Measurements from ENCODE around the gene HOXD8. TPM values are rescaled to one million over a fixed set of nuclear protein-coding genes. Genes with fewer than 3 reads are reported as not detected.
A peak's percentile ranks its signal among the peaks of the same experiment; 100 is the strongest.

Gene HOXD8
- total and polyA plus RNA-seq, 9 of the 15 experiments (the other 6 are each of a cell fraction or from before 2014, with no cell fraction given) = 0.04 to 0.15 TPM; not detected in 7

DNA sequence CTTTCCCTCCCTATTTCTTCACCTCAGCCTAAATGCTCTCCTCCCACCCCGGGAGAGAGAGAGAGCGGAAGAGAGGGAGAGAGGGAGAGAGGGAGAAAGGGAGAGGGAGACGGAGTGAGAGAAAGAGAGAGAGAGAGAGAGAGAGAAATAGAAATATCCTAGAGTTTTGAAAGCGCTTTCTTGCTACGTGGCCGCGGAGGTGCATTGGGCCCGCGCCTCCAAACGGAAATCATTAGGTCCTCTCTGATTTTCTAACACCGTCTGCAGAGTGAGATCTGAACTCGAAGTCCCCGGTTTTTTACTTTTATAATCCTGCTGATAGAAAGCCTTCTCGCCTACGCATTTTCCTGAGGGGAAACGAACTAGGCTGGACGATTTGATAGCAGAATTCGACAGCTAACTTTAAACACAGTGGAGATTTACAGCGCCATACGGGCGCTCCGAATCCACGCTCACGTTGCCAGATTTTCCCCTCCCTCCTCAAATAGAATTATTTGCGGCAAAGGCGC lies 44.8 kb upstream of the HOXD8 start (continued):
- TF ChIP-seq PHF20 (IDR thresholded peaks at IDR 0.05; ENCODE audit: partially characterized antibody) (no peak), ID3 (CRISPR knock-in tag; IDR thresholded peaks at IDR 0.05) (no peak), ID3 (tag; IDR thresholded peaks at IDR 0.05) (no peak), ATF1 (CRISPR knock-in tag; IDR thresholded peaks at IDR 0.05) (no peak), ATF1 (tag; IDR thresholded peaks at IDR 0.05) (no peak), NCOR1 (IDR thresholded peaks at IDR 0.05) (no peak), RNF2 (IDR thresholded peaks at IDR 0.05) (0 out of 2 replicates have a peak, but pooled peaks have one; percentile 20), EZH2 (IDR thresholded peaks at IDR 0.05; ENCODE audit: borderline replicate concordance, low read depth, low read length) (0 out of 2 replicates have a peak, but pooled peaks have one; percentile 49), CUX1 (CRISPR knock-in tag; IDR thresholded peaks at IDR 0.05) (no peak), AFF1 (IDR thresholded peaks at IDR 0.05; ENCODE audit: low read depth in 1 of 2, partially characterized antibody in 2 of 2) (no peak), EGR1 (conservative IDR thresholded peaks at IDR 0.05) (peak; percentile 33; the same call in 1 of the 2 replicates), ZNF586 (CRISPR knock-in tag; conservative IDR thresholded peaks at IDR 0.05) (no peak), ZNF696 (CRISPR knock-in tag; conservative IDR thresholded peaks at IDR 0.05) (no peak), RBFOX2 (IDR thresholded peaks at IDR 0.05; ENCODE audit: low read depth, low read length) (no peak)

Data from K562 (cell line).